ENCODE data around the gene CLEC16A.

The CLEC16A gene

GRCh38 chr16:11015607-11016006, 71.2 kb downstream of the CLEC16A start:
- Histone ChIP-seq H3K27me3 (ENCODE audit: insufficient read depth, low read depth) (no peaks in the 10 kb centered on the region), H3K4me1 (ENCODE audit: low read depth, poor library complexity, severe bottlenecking) (no peaks in the 10 kb centered on the region), H4K20me1 (ENCODE audit: insufficient read depth) (no peaks in the 10 kb centered on the region), H3K4me3 (IDR thresholded peaks at IDR 0.05; ENCODE audit: insufficient read depth, low read depth, low read length) (no peak overlapping the region), H3K27ac (no peak overlapping the region), H3K9ac (no peak overlapping the region), H2AFZ (ENCODE audit: low read depth) (no peak overlapping the region), H3K79me2 (ENCODE audit: insufficient read depth, low read depth) (no peaks in the 10 kb centered on the region), H3K36me3 (ENCODE audit: insufficient read depth) (no peaks in the 10 kb centered on the region), H3K4me2 (no peak overlapping the region)
- no peak for TF ChIP-seq CTCF (conservative IDR thresholded peaks at IDR 0.05; ENCODE audit: low read depth, low read length)

DNA sequence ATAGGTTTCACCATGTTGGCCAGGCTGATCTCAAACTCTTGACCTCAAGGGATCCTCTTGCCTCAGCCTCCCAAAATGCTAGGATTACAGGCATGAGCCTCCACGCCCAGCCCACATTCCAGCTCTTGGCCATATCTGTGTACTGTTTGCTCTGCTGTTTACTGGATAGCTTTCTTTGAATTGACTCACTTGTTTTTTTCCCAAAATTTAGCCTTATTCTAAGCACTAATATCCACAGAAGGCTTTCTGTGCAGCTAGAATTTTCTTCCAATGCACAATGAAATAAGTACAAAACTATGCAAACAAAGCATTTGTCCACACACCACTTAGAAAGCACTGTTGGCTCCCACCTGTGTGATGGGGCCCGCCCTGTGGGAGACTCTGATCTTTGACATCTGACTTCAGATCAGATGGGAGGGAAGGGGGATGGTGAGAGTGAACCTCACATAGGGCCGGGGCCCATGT, 72.2 kb downstream of the CLEC16A start:
- H3K36me3 ChIP-seq (ENCODE audit: insufficient read depth): no peaks in the 10 kb centered on the region
- H3K4me2 ChIP-seq: no peak overlapping the region
- H3K27me3 ChIP-seq (ENCODE audit: insufficient read depth, low read depth): no peaks in the 10 kb centered on the region
- H3K4me1 ChIP-seq (ENCODE audit: low read depth, poor library complexity, severe bottlenecking): no peaks in the 10 kb centered on the region
- no peak for TF ChIP-seq CTCF (conservative IDR thresholded peaks at IDR 0.05; ENCODE audit: low read depth, low read length)
- H3K27ac ChIP-seq: no peak overlapping the region
- no peak overlapping the region for H3K4me3 ChIP-seq (IDR thresholded peaks at IDR 0.05; ENCODE audit: insufficient read depth, low read depth, low read length)
- no peak overlapping the region for H2AFZ ChIP-seq (ENCODE audit: low read depth)
- H4K20me1 ChIP-seq (ENCODE audit: insufficient read depth): no peaks in the 10 kb centered on the region
- no peaks in the 10 kb centered on the region for H3K79me2 ChIP-seq (ENCODE audit: insufficient read depth, low read depth)
- H3K9ac ChIP-seq: no peak overlapping the region

GRCh38 chr16:11016993-11017392, 72.6 kb downstream of the CLEC16A start:
- TF ChIP-seq CTCF (conservative IDR thresholded peaks at IDR 0.05; ENCODE audit: low read depth, low read length): no peak
- Histone ChIP-seq H4K20me1 (ENCODE audit: insufficient read depth) (no peaks in the 10 kb centered on the region), H3K27me3 (ENCODE audit: insufficient read depth, low read depth) (no peaks in the 10 kb centered on the region), H2AFZ (ENCODE audit: low read depth) (no peak overlapping the region), H3K4me2 (no peak overlapping the region), H3K79me2 (ENCODE audit: insufficient read depth, low read depth) (no peaks in the 10 kb centered on the region), H3K27ac (no peak overlapping the region), H3K36me3 (ENCODE audit: insufficient read depth) (no peaks in the 10 kb centered on the region), H3K4me3 (IDR thresholded peaks at IDR 0.05; ENCODE audit: insufficient read depth, low read depth, low read length) (no peak overlapping the region), H3K4me1 (ENCODE audit: low read depth, poor library complexity, severe bottlenecking) (no peaks in the 10 kb centered on the region), H3K9ac (no peak overlapping the region)

DNA sequence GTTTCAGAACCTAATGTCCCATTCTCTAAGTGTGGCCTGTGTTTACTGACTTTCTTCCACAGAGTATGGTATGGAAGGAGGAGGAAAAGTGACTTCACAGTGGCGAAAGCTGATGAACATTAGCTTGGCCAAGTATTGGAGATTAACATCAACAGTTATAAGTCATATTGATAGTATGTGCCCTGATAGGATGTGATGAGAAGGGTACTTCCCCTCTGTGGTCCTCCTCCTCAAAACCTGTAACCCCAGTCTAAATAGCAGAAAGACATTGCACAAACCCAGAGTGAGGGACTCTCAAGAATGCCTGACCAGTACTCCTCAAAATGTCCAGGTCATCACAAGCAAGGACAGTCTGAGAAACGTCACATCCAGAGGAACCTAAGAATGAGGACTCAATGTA, 73.1 kb downstream of the CLEC16A start:
- no peaks in the 10 kb centered on the region for H4K20me1 ChIP-seq (ENCODE audit: insufficient read depth)
- no peaks in the 10 kb centered on the region for H3K36me3 ChIP-seq (ENCODE audit: insufficient read depth)
- H3K9ac ChIP-seq: no peak overlapping the region
- TF ChIP-seq CTCF (conservative IDR thresholded peaks at IDR 0.05; ENCODE audit: low read depth, low read length): no peak
- H2AFZ ChIP-seq (ENCODE audit: low read depth): no peak overlapping the region
- no peaks in the 10 kb centered on the region for H3K27me3 ChIP-seq (ENCODE audit: insufficient read depth, low read depth)
- no peak overlapping the region for H3K4me3 ChIP-seq (IDR thresholded peaks at IDR 0.05; ENCODE audit: insufficient read depth, low read depth, low read length)
- H3K4me2 ChIP-seq: no peak overlapping the region
- H3K4me1 ChIP-seq (ENCODE audit: low read depth, poor library complexity, severe bottlenecking): no peaks in the 10 kb centered on the region
- no peak overlapping the region for H3K27ac ChIP-seq
- H3K79me2 ChIP-seq (ENCODE audit: insufficient read depth, low read depth): no peaks in the 10 kb centered on the region
